SK-N-SH (cell line): ENCODE results near the gene FHOD3. TPM values are rescaled to one million over a fixed set of nuclear protein-coding genes. Genes with fewer than 3 reads are reported as not detected.

Source experiments
- CTCF ChIA-PET: fragments of 300-600, 350-600 bp; formaldehyde crosslinking; extraction: SDS; loops from one replicate; lab custom pipeline; 2021; lab: Yijun Ruan, JAX
- POLR2A ChIA-PET: fragments of 350-600 bp; sonication (Branson Sonifier 250); formaldehyde crosslinking; extraction: SDS; loops from one replicate; lab custom pipeline; 2020; ENCODE audit warnings: antibody characterized with exemption, inconsistent platforms; lab: Yijun Ruan, JAX
- DNase-seq: peaks from one replicate; pipeline ENCODE4 v3.0.0; 2012
- H2AFZ ChIP-seq: fragments of 200-600 bp; sonication (generic); 2 replicates; pipeline ENCODE4 v1.8.1; 2016; ENCODE audit warnings: antibody characterized with exemption, mild to moderate bottlenecking, low read depth
- H3F3A ChIP-seq: fragments of 200-600 bp; sonication (generic); replicated peaks from 2 replicates; pipeline ENCODE3; 2016; ENCODE audit warnings: antibody characterized with exemption, mild to moderate bottlenecking; ENCODE audit not compliant: insufficient read depth
- H3K27ac ChIP-seq, 2 experiments: fragments of 200-500 bp in 1 of 2; fragments of 200-600 bp in 1 of 2; sonication (Bioruptor generic) in 1 of 2; sonication (generic), shearing (Covaris generic) in 1 of 2; 2 replicates each; pipeline versions ENCODE4 v1.5.1 to v1.6.1; 2014 to 2016; ENCODE audit warnings: low read depth in 2 of 2, inconsistent platforms in 1 of 2, low read length in 1 of 2, mild to moderate bottlenecking in 1 of 2, mixed read lengths in 1 of 2
- H3K27me3 ChIP-seq: fragments of 200-600 bp; sonication (generic), shearing (Covaris generic); 2 replicates; pipeline ENCODE4 v1.6.1; 2016; ENCODE audit warnings: mixed run types; ENCODE audit not compliant: insufficient read depth
- H3K36me3 ChIP-seq, 2 experiments: fragments of 200-500 bp in 1 of 2; fragments of 200-600 bp in 1 of 2; sonication (Bioruptor generic) in 1 of 2; sonication (generic) in 1 of 2; replicated peaks in 1 of 2; 2 replicates each; pipeline versions ENCODE3 to v1.5.1; 2014 to 2016; ENCODE audit warnings: low read length in 1 of 2, mild to moderate bottlenecking in 1 of 2; ENCODE audit not compliant: insufficient read depth in 2 of 2, control insufficient read depth in 1 of 2
- H3K4me1 ChIP-seq, 2 experiments: fragments of 200-500 bp in 1 of 2; fragments of 200-600 bp in 1 of 2; sonication (Bioruptor generic) in 1 of 2; sonication (generic), shearing (Covaris generic) in 1 of 2; 2 replicates each; pipeline versions ENCODE4 v1.5.1 to v1.6.1; 2014 to 2016; ENCODE audit warnings: low read depth in 1 of 2, low read length in 1 of 2, mixed run types in 1 of 2; ENCODE audit not compliant: insufficient read depth in 2 of 2, control insufficient read depth in 1 of 2
- H3K4me2 ChIP-seq: fragments of 200-600 bp; sonication (generic), shearing (Covaris generic); 2 replicates; pipeline ENCODE4 v1.6.1; 2017; ENCODE audit warnings: mixed run types
- H3K4me3 ChIP-seq, 2 experiments: fragments of 200-500 bp in 1 of 2; fragments of 200-600 bp in 1 of 2; sonication (Bioruptor generic) in 1 of 2; sonication (generic), shearing (Covaris generic) in 1 of 2; 2 replicates each; pipeline versions ENCODE4 v1.5.1 to v1.8.1; 2014 to 2016; ENCODE audit warnings: low read depth in 2 of 2, inconsistent platforms in 1 of 2, low read length in 1 of 2, mild to moderate bottlenecking in 1 of 2, mixed read lengths in 1 of 2, moderate library complexity in 1 of 2
- H3K79me2 ChIP-seq: fragments of 200-600 bp; sonication (generic); 2 replicates; pipeline ENCODE4 v1.8.1; 2017; ENCODE audit warnings: mild to moderate bottlenecking; ENCODE audit not compliant: insufficient read depth
- H3K9ac ChIP-seq: fragments of 200-600 bp; sonication (generic); 2 replicates; pipeline ENCODE4 v1.6.1; 2017; ENCODE audit warnings: mixed run types
- H3K9me2 ChIP-seq: fragments of 200-600 bp; sonication (generic); 2 replicates; pipeline ENCODE4 v1.6.1; 2017; ENCODE audit warnings: mixed run types
- H3K9me3 ChIP-seq: fragments of 200-600 bp; sonication (generic); 2 replicates; pipeline ENCODE4 v1.6.1; 2017; ENCODE audit warnings: mixed run types, mild to moderate bottlenecking, moderate library complexity
- H4K20me1 ChIP-seq: fragments of 200-600 bp; sonication (generic); 2 replicates; pipeline ENCODE4 v1.6.1; 2017; ENCODE audit warnings: mild to moderate bottlenecking, mixed run types; ENCODE audit not compliant: insufficient read depth
- CTCF ChIP-seq: fragments of 200-600 bp; sonication (generic); IDR thresholded peaks from 2 replicates; pipeline ENCODE4 v1.6.1; 2017; ENCODE audit warnings: antibody characterized with exemption, mild to moderate bottlenecking, moderate library complexity
- GATA2 ChIP-seq: sonication (generic); formaldehyde crosslinking; IDR thresholded peaks from 2 replicates; pipeline ENCODE4 v1.5.0; 2020; ENCODE audit warnings: mild to moderate bottlenecking, missing genetic modification reagents
- JUND ChIP-seq: IDR thresholded peaks from 2 replicates; pipeline ENCODE4 v1.4.0; 2012
- NFIC ChIP-seq: IDR thresholded peaks from 2 replicates; pipeline ENCODE4 v1.4.0; 2012; ENCODE audit warnings: borderline replicate concordance
- POLR2AphosphoS5 ChIP-seq: IDR thresholded peaks from 2 replicates; pipeline ENCODE4 v1.6.1; 2012; ENCODE audit warnings: low read depth, low read length
- RFX5 ChIP-seq: IDR thresholded peaks from 2 replicates; pipeline ENCODE4 v1.6.1; 2012; ENCODE audit warnings: mild to moderate bottlenecking, improper control_type of control experiment, low read length
- SMC3 ChIP-seq: IDR thresholded peaks from 2 replicates; pipeline ENCODE4 v1.6.1; 2012; ENCODE audit warnings: low read depth, low read length, improper control_type of control experiment
- USF1 ChIP-seq: IDR thresholded peaks from 2 replicates; pipeline ENCODE4 v1.4.0; 2012; ENCODE audit warnings: low read depth, borderline replicate concordance
- ZBTB33 ChIP-seq: IDR thresholded peaks from 2 replicates; pipeline ENCODE4 v1.4.0; 2012; ENCODE audit warnings: low read depth, borderline replicate concordance
- WGBS: methylation state at CpG from one replicate; pipeline ENCODE4 v1.1.6; 2017; ENCODE audit warnings: low lambda C conversion rate; 5-methylcytosine and 5-hydroxymethylcytosine counted together
- polyA plus RNA-seq, 3 experiments: library from polyadenylated mRNA; depleted of rRNA; stranded (reverse); fragments of >200 nt; gene quantifications; 2 replicates each; pipeline ENCODE4 v1.2.3, GENCODE V29; 2012

Gene FHOD3
- polyA plus RNA-seq, 1 of the 3 experiments (the other 2 are of a cell fraction) = 10.9 TPM

DNA sequence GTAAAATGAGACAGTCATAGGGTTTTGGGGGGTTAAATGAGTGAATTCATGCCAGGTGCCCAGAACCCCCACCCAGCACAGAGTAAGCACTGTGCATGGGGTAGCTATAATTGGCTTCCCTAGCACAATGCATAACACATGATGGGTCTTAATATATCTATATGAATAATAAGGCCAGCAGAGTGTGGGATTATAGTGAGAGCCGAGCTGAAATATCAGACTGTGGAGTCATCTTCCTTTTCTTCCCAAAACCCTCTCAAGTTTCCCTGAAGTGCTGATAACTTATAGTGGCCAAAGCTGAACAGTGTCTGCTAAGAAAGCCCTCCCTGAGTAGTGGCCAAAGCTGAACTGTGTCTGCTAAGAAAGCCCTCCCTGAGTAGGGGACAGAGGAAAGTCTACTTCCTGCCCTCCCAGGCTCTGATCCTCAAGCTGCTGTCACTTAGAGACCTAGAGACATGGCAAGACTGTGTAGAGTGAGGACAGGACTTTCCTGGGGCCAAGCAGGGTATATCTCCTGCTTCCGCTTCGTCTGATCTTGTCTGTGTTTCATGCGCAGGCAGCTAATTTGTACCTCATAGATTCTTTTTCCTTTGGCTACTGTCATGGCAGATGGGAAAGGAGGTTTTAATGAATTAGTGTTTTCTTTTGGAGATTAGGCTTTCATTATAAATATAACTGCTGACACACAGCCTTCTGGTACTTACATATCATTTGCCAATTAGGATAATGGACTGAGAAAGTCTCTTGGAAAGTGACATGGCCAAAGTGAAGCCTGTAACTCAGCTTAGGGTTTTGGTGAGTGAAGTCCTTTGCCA, 94.9 kb downstream of the FHOD3 start:
- POLR2A ChIA-PET = interaction anchor here (1.4 kb wide), 1 partner anchor 15 kb away, joined by 6 read pairs; no protein-coding TSS in a partner anchor
- DNase-seq = peak; percentile 46

More for the DNA sequence above, 94.9 kb downstream of the FHOD3 start:
- CTCF ChIA-PET = interaction anchor here (0.8 to 1.9 kb wide), 7 partner anchors 12 to 180 kb away, joined by 3 to 4 read pairs (median 3); no protein-coding TSS in a partner anchor
- Histone ChIP-seq H3K4me1 (peaks cover 0 to 59% of the 10 kb centered on the region in 2 experiments; a peak in 2 of 4 replicates), H3K9me2 (no peaks in the 10 kb centered on the region), H3K9ac (no peak overlapping the region), H3K27ac (peak overlapping the region in 1 of 2 experiments; percentile 95; a peak in 2 of 4 replicates), H3K79me2 (no peaks in the 10 kb centered on the region), H3K9me3 (peaks cover 3% of the 10 kb centered on the region; the same call in 1 of the 2 replicates), H3K4me2 (no peak overlapping the region), H4K20me1 (no peaks in the 10 kb centered on the region), H2AFZ (no peak overlapping the region), H3F3A (no peaks in the 10 kb centered on the region), H3K36me3 (no peaks in the 10 kb centered on the region), H3K4me3 (no peak overlapping the region), H3K27me3 (no peaks in the 10 kb centered on the region)
- WGBS = 75% methylated on average over 4 of the region's 4 CpGs
- TF ChIP-seq USF1 (no peak), JUND (no peak), RFX5 (no peak), ZBTB33 (no peak), GATA2 (peak; percentile 19), POLR2AphosphoS5 (no peak), SMC3 (no peak), NFIC (no peak), CTCF (no peak)
